ENCODE results near the gene RPS19. TPM values are rescaled to one million over a fixed set of nuclear protein-coding genes. Genes with fewer than 3 reads are reported as not detected.
A peak's percentile ranks its signal among the peaks of the same experiment; 100 is the strongest.

The RPS19 gene
- polyA plus RNA-seq, 2 of the 4 experiments (the other 2 are of a cell fraction) = 3,564 to 7,778 TPM

DNA sequence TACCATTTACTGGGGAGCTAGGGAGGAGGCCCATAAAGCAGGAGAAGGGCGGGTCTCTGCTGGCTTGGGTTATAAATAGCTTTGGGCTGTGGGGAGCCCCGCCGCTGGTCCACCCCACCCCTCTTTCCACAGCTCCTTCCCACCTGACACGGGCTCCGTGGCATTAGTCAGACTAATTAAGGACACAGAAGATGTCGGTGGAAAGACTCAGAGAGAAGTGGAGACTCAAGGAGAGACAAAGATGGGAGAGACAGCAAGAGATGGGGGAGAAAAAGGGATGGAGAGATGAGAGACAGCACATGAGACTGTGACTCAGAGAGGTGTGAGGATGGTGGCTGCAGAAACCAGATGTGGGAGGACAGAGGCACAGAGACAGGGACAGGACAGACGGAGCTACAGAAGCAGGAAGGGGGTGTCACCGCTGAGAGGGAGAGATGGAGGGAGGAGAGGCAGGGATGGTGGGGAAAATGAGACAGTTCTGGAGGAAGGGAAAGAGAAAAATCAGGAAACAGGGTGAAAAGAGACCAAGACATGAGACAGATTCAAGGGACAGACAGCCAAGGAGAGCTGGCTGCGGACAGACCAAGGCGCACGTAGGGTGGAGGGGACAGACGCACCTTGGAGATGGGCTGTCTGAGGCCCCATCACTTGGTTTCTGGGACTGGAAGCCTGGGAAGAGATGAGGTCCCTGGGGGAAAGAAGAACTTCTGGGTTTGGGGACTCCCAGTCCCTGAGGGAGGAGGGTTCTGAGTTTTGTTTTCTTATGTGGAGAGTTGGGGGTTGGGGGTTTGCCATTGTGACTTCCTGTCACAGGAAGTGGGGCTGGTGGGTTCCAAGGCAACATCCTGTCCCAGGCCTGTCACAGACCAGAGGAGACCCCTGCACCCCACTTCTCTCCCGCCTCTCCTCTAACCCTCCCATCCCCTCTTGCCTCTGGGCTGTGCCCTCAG is 27.0 kb downstream of the RPS19 start:
- H3K4me1 ChIP-seq = peaks cover 15% of the 10 kb centered on the region
- WGBS (ENCODE audit: missing lambda C conversion rate) = 85% methylated on average over 13 of the region's 13 CpGs
- H3K9me3 ChIP-seq = no peaks in the 10 kb centered on the region
- TF ChIP-seq EP300 (IDR thresholded peaks at IDR 0.05) (no peak), JUN (IDR thresholded peaks at IDR 0.05) (0 out of 5 replicates have a peak, but pooled peaks of 1 of the 2 experiments have one; percentile 7), RFX5 (IDR thresholded peaks at IDR 0.05) (no peak)
- TF ChIP-seq, protein P1, sequence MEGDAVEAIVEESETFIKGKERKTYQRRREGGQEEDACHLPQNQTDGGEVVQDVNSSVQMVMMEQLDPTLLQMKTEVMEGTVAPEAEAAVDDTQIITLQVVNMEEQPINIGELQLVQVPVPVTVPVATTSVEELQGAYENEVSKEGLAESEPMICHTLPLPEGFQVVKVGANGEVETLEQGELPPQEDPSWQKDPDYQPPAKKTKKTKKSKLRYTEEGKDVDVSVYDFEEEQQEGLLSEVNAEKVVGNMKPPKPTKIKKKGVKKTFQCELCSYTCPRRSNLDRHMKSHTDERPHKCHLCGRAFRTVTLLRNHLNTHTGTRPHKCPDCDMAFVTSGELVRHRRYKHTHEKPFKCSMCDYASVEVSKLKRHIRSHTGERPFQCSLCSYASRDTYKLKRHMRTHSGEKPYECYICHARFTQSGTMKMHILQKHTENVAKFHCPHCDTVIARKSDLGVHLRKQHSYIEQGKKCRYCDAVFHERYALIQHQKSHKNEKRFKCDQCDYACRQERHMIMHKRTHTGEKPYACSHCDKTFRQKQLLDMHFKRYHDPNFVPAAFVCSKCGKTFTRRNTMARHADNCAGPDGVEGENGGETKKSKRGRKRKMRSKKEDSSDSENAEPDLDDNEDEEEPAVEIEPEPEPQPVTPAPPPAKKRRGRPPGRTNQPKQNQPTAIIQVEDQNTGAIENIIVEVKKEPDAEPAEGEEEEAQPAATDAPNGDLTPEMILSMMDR (IDR thresholded peaks at IDR 0.05) = no peak
- ATAC-seq = no peak
- FAIRE-seq = no peak
- 0 out of 6 replicates have a peak overlapping the region, but pooled peaks of 1 of the 2 experiments have one; percentile 0 for H3K27ac ChIP-seq
- H3K4me3 ChIP-seq = no peak overlapping the region
- H3K4me2 ChIP-seq = no peak overlapping the region
- POLR2A ChIA-PET = interaction anchor here (1.1 kb wide), 1 partner anchor 27 kb away, joined by 3 read pairs; the partner anchor contains the start of gene RPS19
- no peak for DNase-seq (ENCODE audit: low read depth in 1 of 2, low spot score in 1 of 2)
- CTCF ChIA-PET = interaction anchor here (0.8 to 6.5 kb wide), 15 partner anchors 9 to 514 kb away, joined by 3 to 63 read pairs (median 9); partner anchors contain the start of genes CD79A and RABAC1

DNA sequence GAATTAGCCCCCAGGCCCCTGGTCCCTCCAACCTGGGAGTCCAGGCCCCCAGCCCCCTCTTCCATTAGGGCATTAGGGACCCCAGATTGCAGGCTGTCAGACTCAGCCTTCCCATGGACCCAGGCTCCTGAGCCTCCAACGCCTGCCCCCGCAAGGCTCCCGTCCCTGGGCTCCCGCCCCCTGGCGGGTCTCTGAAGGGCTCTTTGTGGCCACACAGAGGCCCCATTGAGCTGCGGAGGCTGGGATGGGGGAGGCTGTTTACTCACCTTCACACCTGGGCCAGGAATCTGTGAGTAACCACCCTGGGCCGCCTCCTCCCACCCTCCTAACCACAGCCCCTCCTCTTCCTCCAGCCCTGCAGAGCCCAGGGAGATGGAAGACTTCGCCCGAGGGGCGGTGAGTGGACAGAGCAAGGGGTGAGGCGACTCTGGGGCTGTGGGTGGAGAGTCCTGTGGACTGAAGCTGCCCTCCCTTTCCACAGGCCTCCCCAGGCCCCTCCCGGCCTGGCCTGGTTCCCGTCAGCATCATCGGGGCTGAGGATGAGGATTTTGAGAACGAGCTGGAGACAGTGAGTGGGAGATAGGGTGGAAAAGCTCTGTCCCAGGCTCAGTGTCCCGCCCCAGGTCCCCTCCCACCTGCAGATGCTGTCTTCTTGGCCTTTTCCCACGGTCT is 27.8 kb downstream of the RPS19 start:
- ATAC-seq (no peak), FAIRE-seq (no peak)
- no peak overlapping the region for H3K4me2 ChIP-seq

DNA sequence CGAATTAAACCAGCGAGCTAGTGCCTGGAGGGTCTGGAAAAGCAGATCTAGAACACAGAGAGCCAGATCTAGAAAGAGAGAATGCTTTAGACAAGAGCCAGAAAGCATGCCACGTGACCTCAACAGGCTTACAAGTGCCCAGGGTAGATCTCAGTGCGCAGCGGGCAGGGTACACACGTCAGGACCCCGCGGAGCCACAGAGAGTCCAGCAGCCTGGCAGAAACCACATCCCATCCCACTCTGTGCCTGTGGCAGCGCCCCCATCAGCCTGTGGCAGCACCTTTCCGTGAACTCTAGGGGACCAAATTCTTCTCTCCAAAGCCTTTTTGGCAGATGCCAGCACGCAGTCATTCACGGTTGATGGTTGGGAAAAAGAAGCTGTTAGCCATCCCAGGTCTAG is 28.9 kb downstream of the RPS19 start:
- ATAC-seq (no peak), DNase-seq (ENCODE audit: low read depth in 1 of 2, low spot score in 1 of 2) (no peak), FAIRE-seq (no peak)
- peaks cover 15% of the 10 kb centered on the region for H3K4me1 ChIP-seq
- TF ChIP-seq KDM5A (IDR thresholded peaks at IDR 0.05) (no peak), TP53 (CRISPR knock-in tag; IDR thresholded peaks at IDR 0.05) (no peak), ZFP36 (IDR thresholded peaks at IDR 0.05; ENCODE audit: borderline replicate concordance, partially characterized antibody) (no peak), MAFK (IDR thresholded peaks at IDR 0.05; ENCODE audit: partially characterized antibody) (no peak), ZC3H11A (IDR thresholded peaks at IDR 0.05) (no peak), SMC3 (IDR thresholded peaks at IDR 0.05) (no peak), FOSL2 (IDR thresholded peaks at IDR 0.05) (no peak), FOSL2 (CRISPR knock-in tag; IDR thresholded peaks at IDR 0.05) (no peak), RFX5 (IDR thresholded peaks at IDR 0.05) (no peak), HOXB13 (CRISPR knock-in tag; IDR thresholded peaks at IDR 0.05; ENCODE audit: low read depth) (no peak)
- TF ChIP-seq, protein P2, sequence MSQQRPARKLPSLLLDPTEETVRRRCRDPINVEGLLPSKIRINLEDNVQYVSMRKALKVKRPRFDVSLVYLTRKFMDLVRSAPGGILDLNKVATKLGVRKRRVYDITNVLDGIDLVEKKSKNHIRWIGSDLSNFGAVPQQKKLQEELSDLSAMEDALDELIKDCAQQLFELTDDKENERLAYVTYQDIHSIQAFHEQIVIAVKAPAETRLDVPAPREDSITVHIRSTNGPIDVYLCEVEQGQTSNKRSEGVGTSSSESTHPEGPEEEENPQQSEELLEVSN (IDR thresholded peaks at IDR 0.05; ENCODE audit: borderline replicate concordance, low read depth) = no peak
- TF ChIP-seq, protein P3, sequence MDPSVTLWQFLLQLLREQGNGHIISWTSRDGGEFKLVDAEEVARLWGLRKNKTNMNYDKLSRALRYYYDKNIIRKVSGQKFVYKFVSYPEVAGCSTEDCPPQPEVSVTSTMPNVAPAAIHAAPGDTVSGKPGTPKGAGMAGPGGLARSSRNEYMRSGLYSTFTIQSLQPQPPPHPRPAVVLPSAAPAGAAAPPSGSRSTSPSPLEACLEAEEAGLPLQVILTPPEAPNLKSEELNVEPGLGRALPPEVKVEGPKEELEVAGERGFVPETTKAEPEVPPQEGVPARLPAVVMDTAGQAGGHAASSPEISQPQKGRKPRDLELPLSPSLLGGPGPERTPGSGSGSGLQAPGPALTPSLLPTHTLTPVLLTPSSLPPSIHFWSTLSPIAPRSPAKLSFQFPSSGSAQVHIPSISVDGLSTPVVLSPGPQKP (IDR thresholded peaks at IDR 0.05; ENCODE audit: low read depth, low read length) = no peak
- TF ChIP-seq, protein P4, sequence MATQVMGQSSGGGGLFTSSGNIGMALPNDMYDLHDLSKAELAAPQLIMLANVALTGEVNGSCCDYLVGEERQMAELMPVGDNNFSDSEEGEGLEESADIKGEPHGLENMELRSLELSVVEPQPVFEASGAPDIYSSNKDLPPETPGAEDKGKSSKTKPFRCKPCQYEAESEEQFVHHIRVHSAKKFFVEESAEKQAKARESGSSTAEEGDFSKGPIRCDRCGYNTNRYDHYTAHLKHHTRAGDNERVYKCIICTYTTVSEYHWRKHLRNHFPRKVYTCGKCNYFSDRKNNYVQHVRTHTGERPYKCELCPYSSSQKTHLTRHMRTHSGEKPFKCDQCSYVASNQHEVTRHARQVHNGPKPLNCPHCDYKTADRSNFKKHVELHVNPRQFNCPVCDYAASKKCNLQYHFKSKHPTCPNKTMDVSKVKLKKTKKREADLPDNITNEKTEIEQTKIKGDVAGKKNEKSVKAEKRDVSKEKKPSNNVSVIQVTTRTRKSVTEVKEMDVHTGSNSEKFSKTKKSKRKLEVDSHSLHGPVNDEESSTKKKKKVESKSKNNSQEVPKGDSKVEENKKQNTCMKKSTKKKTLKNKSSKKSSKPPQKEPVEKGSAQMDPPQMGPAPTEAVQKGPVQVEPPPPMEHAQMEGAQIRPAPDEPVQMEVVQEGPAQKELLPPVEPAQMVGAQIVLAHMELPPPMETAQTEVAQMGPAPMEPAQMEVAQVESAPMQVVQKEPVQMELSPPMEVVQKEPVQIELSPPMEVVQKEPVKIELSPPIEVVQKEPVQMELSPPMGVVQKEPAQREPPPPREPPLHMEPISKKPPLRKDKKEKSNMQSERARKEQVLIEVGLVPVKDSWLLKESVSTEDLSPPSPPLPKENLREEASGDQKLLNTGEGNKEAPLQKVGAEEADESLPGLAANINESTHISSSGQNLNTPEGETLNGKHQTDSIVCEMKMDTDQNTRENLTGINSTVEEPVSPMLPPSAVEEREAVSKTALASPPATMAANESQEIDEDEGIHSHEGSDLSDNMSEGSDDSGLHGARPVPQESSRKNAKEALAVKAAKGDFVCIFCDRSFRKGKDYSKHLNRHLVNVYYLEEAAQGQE (IDR thresholded peaks at IDR 0.05) = no peak
- TF ChIP-seq, protein P5, sequence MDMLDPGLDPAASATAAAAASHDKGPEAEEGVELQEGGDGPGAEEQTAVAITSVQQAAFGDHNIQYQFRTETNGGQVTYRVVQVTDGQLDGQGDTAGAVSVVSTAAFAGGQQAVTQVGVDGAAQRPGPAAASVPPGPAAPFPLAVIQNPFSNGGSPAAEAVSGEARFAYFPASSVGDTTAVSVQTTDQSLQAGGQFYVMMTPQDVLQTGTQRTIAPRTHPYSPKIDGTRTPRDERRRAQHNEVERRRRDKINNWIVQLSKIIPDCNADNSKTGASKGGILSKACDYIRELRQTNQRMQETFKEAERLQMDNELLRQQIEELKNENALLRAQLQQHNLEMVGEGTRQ (IDR thresholded peaks at IDR 0.05) = no peak
- ChIA-PET CTCF (interaction anchor here (0.6 to 4.0 kb wide), 11 partner anchors 11 to 417 kb away, joined by 3 to 17 read pairs (median 6); no protein-coding TSS in a partner anchor), POLR2A (interaction anchor here (0.9 kb wide), 1 partner anchor 71 kb away, joined by 3 read pairs; no protein-coding TSS in a partner anchor)
- H3K4me2 ChIP-seq = no peak overlapping the region
- H3K4me3 ChIP-seq = no peak overlapping the region
- 89% methylated on average over 12 of the region's 12 CpGs for WGBS (ENCODE audit: missing lambda C conversion rate)
- H3K27ac ChIP-seq = no peak overlapping the region
- H3K9me3 ChIP-seq = no peaks in the 10 kb centered on the region

More for the DNA sequence above, 27.8 kb downstream of the RPS19 start:
- Histone ChIP-seq H3K4me3 (no peak overlapping the region), H3K9me3 (no peaks in the 10 kb centered on the region), H3K27ac (0 out of 6 replicates have a peak overlapping the region, but pooled peaks of 1 of the 2 experiments have one; percentile 0), H3K4me1 (peaks cover 15% of the 10 kb centered on the region)
- WGBS (ENCODE audit: missing lambda C conversion rate) = 84% methylated on average over 17 of the region's 17 CpGs
- POLR2A ChIA-PET = interaction anchor here (0.9 kb wide), 1 partner anchor 72 kb away, joined by 3 read pairs; no protein-coding TSS in a partner anchor
- TF ChIP-seq RAD21 (conservative IDR thresholded peaks at IDR 0.05 in 1 of 2, IDR thresholded peaks at IDR 0.05 in 1 of 2) (peak in 1 of 2 experiments; percentile 23; a peak in 2 of 5 replicates), JUN (IDR thresholded peaks at IDR 0.05) (0 out of 5 replicates have a peak, but pooled peaks of 1 of the 2 experiments have one; percentile 15), ZC3H11A (IDR thresholded peaks at IDR 0.05) (no peak)
- CTCF ChIA-PET = interaction anchor here (0.7 to 2.9 kb wide), 7 partner anchors 14 to 136 kb away, joined by 3 to 14 read pairs (median 4); no protein-coding TSS in a partner anchor
- no peak for DNase-seq (ENCODE audit: low read depth in 1 of 2, low spot score in 1 of 2)
